Measurements from ENCODE around the gene CDK9.
"Not testable (repeated sequence)": the region's sequence is repeated elsewhere in the genome, so short reads cannot be mapped to it uniquely, and the experiment has no call there.

CDK9 gene

DNA sequence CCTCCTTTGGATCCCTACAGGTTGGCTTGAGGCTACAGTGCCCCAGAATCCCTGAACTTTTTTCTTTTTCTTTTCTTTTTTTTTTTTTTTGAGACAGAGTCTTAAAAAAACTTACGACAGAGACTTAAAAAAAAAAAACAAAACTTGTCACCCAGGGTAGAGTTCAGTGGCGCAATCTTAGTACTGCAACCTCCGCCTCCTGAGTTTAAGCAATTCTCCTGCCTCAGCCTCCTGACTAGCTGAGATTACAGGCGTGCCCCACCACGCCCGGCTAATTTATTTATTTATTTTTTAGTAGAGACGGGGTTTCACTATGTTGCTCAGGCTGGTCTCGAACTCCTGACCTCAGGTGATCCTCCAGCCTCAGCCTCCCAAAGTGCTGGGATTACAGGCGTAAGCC, 4.9 kb upstream of the CDK9 start:
- DNase-seq, result not testable (repeated sequence)

DNA sequence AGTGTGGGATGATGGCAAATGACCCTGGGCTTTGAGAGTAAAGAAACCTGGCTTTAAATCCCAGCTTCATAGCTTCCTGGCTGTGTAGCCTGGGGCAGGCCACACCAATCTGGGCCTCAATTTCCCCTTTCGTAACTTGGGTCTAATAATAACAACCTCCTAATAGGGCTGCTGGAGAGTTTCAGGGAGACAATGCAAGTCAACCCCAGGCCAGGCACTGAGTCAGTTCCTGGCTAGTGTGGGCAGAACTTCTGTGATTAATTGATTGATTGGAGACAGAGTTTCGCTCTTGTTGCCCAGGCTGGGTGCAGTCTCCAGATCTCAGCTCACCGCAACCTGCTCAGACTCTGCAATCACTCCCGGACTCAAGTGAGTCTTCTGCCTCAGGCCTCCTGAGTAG, 4.0 kb upstream of the CDK9 start:
- no peak for DNase-seq

- no peak for DNase-seq
Observed at GRCh38 chr9:127783111-127784008, 2.5 kb upstream of the CDK9 start.

DNA sequence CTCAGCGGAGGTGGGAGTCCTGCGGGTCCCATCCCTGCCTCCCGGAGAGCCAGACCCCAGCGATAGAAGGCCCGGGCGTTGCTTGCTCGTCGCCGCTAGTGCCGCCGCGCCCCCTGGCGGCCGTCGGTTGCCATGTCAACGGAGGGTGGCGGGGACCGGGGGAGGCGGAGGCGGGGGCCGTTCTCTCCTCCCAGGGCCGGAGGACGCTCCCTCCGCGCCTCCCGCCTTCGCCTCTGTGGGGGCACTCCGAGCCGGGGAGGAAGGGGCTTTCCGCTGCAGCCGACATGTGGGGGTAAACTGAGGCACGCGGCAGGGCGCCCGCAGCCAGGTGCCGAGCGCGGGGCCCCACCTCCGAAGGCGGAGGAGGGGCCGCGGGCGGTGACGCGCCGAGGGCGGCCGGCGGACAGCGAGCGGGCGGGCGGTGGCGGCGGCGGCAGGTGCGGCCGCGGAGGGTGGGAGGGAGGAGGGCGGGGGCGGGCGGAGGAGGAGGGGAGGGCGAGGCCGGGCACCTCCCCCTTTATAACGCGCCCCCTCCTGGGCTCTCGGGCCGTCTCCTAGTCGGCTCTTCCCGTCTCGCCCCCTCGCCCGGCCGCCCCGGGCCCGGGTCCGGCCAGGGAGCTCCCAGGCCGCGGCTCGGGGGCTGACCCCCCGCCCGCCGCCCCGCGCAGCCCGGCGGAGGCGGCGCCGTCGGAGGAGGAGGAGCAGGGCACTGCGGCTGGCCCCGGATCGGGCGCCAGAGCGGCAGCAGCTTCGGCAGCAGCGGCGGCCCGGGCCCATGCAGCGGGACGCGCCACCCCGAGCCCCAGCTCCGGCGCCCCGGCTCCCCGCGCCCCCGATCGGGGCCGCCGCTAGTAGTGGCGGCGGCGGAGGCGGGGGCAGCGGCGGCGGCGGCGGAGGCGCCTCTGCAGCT, 556 bp upstream of the CDK9 start:
- DNase-seq, result no peak

GRCh38 chr9:127786773-127787104, 905 bp downstream of the CDK9 start:
- no peak for DNase-seq

DNA sequence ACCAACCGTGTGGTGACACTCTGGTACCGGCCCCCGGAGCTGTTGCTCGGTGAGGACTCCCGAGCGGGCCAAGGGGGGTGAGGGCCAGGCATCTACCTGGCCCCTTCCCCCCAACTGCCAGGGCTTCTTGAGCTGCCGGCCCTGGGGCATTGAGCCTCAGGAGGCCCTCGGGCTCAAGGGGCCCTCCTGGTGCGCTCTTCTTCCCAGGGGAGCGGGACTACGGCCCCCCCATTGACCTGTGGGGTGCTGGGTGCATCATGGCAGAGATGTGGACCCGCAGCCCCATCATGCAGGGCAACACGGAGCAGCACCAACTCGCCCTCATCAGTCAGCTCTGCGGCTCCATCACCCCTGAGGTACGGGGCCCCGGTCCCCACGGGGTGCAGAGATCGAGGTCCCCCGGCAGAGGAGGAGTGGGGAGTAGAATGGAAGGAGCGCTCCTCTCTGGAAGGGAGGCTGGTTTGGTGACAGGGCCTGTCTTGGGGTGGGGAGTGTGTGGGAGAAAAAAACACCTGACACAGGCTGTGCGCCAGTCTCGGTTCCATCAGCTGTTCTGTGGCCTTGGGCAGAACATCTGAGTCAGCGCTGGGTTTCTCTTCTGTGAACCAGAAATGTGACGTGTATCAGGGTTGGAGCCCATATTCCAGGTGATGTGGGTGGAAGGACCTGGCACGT, 2.6 kb downstream of the CDK9 start:
- no peak for DNase-seq

DNA sequence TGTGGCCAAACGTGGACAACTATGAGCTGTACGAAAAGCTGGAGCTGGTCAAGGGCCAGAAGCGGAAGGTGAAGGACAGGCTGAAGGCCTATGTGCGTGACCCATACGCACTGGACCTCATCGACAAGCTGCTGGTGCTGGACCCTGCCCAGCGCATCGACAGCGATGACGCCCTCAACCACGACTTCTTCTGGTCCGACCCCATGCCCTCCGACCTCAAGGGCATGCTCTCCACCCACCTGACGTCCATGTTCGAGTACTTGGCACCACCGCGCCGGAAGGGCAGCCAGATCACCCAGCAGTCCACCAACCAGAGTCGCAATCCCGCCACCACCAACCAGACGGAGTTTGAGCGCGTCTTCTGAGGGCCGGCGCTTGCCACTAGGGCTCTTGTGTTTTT, 3.3 kb downstream of the CDK9 start:
- no peak for DNase-seq

DNA sequence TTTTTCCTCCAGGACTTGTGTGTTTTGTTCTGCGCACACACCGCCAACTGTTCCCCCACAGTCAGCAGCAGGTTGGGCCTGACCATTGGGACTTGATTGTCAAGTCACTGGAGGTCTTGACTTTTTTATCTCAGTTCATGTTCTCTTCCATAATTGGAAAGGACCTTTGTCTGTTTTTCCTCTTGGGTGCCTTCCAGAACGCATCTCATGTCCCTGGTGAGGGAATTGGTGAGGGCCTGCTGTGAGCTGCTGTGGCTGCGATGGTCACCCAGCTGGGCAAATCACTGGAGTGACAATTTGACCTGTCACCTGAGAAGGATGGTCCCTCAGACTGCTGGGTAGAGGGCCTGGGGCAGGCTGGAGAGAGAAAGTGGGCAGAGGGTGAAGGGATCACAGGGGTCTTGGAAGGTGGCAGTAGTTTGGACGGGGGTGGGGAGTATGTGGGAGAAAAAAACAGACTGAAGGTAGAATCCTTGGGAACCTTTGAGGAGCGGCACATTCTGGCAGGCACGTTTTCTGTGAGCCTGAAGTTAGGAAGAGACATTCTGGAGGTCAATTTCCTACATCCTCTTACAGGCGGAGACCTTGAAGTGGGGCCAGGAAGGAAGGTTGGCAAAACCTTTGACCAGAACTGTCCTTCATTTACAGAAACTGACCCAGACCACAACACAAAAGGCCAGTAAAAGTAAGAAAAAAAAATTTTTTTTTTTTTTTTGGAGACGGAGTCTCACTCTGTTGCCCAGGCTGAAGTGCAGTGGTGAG, 4.4 kb downstream of the CDK9 start:
- no peak for DNase-seq

DNA sequence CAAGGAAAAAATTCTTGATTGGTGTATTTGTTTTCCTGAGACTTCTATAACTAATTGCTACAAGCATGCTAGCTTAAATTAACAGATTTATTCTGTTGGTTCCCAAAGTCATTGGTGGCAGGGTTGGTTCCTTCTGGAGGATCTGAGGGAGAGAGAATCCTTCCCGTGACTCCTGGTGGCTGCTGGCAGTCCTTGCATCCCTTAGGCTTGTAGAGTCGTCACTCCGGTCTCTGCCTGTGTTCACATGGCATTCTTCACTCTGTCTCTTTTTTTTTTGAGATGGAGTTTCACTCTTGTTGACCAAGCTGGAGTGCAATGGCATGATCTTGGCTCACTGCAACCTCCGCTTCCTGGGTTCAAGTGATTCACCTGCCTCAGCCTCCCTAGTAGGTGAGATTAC, 5.3 kb downstream of the CDK9 start:
- no peak for DNase-seq

DNA sequence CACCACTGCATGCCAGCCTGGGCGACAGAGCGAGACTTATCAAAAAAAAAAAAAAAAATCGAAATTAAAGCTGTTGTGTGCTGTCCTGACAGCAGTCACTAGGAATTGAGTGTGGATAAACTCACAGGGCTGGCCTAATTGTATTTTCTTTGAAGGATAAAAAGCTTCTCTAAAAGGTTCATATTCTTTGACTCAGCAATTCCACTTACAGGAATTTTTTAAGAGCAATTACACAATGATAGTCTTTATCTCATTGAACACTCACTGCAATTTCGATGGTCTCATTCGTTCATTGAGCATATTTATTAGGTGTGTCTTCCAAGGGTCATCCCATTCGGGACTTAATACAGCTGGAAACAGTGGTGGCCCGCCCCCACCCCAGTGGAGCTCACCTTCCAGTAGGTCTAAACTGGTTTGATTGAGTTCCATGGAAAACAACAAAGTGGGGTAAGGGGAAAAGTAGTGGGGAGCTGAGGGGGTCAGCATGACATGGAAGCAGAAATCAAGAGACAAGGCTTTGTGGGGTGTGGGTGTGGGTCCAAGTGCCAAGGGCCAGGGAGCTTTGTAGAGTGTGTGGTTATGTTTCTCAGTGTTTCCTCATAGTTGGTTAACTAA, 6.7 kb downstream of the CDK9 start:
- DNase-seq, result no peak

DNA sequence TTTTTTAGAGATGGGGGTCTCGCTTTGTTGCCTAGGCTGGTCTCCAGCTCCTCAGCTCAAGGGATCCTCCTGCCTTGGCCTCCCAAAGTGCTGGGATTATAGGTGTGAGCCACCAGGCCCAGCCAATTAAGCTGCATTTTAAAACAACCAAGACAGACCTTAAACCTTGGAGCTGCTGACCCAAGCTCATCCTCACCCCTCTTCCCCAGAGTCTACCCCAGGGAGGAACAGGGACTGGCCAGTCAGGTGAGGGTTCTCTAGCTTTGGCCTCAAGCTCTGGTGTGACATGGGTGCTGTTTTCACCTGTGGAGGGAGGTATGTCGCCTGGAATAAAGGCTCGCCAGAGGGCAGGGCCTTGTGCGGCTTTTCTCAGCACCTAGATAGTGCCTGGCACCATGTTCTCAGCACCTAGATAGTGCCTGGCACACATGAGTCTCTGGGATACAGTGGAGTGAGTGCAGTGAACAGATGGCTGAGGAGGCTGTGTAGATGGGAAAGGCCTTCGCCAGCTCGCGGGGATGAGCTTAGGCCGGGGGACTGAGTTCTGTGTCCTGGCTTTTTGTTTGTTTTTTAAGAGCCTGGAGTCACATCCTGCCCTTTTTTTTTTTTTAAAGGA, 7.4 kb downstream of the CDK9 start:
- DNase-seq, result no peak

- no peak for DNase-seq
Observed at GRCh38 chr9:127794001-127794791, 8.4 kb downstream of the CDK9 start.

DNA sequence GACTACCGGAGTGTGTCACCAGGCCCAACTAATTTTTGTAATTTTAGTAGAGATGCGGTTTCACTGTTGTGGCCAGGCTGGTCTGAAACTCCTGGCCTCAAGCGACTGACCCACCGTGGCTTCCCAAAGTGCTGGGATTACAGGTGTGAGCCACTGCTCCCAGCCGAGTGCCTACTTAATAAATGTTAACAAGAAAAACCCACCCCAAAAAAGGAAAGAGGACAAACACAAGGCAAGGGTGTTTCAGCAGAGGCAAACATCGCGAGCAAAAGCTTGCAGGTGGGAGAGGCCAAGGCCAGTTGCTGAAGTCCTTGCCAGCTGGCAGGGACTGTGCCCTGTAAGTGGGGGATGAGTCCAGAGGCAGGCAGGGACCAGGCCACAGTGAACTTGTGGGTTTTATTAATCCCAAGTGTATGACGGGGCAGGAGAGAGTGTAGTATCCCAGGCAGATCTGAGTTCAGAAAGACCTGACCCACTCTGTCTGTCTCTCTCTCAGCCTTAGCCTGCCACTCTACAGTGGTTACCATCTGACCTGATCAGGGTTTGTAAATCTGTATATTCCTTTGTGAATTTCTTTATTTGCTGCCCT, 10.5 kb downstream of the CDK9 start:
- no peak for DNase-seq

DNA sequence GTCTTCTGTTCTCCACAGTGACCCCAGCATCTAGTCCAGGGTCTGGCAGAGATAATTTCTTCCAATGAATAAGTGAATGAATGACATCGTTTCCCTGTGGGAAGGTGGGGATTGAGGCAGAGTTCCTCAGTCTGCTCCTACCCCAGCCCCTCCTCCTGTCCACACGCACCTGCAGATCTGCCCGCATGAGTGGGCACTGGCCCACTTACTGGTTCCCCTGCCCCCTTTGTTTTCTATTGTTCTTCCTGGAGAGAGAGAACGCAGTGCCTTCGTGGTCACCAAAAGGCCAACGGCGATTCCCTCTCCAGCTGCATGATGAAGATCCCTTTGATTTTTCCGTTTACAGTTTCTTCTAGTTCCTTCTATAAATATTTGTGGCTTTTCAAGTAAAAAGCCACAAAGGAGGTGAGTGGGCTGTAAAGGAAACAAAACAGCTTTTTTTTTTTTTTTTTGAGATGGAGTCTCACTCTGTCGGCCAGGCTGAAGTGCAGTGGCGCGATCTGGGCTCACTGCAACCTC, 11.1 kb downstream of the CDK9 start:
- DNase-seq, result no peak

GRCh38 chr9:127801955-127802575, 16.2 kb downstream of the CDK9 start:
- DNase-seq, result no peak

DNA sequence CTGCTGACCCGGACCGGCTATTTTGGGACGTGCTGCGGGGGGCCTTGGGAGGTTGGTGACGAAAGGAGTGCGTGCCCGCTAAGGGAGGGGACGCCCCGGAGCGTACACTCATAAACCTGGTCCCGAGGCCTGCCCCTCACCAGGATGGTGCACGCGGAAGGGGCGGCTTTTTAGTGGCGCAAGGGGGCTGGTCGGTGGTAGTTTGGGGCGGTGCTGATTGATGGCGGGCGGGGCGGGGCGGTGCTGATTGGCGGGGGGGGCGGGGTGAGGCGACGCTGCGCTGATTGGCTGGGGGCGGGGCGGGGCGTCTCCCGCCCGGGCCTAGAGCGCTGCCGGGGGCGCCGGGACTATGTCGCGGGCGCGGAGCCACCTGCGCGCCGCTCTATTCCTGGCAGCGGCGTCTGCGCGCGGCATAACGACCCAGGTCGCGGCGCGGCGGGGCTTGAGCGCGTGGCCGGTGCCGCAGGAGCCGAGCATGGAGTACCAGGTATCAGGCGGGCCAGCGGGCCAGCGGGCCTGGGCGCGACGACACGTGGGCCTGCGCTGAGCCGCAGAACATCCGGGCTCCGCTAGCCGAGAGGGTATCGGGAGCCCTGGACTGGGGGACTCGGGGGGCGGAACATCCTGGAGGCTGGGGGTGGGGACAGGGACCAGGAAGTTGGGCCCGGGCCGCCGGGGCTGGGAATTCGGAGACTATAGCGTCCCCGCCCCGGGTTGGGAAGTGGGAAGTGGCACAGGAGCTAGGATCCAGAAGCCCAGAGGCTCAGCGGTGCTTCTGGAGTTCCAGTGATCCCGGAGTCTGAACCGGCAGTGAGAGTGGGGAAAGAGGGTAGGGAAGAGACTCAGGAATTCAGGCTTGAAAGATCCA, 17.0 kb downstream of the CDK9 start, which contains the start of gene FPGS:
FPGS (plus strand) TSS at position 307 of the 868 bp plus-strand sequence; CDS start at position 350, 43 bp downstream.
- no peak for DNase-seq

GRCh38 chr9:127803507-127804352, 17.9 kb downstream of the CDK9 start:
- no peak for DNase-seq

DNA sequence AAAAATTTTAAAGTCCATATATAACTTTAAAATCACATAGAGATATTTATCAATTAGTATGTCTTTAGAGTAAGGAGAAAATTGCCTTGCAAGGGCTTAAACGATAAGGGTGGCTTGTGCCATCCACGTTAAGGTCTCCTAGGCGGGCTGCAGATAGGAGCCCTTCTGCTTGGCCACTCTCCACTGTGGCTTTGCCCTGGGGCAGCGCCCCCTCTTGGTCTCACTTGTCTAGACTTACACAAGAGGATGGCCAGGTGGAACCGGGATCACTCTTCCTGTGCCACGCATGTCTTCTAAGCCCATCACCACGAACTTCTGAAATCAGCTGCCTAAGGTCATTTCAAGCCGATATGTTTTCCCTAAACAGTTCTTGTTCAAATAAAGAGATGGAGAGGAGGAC, 19.8 kb downstream of the CDK9 start:
- no peak for DNase-seq
